AG09319 (cell line): ENCODE data around the gene MAML3.

ENCODE experiments used
- DNase-seq: peaks from one replicate; pipeline ENCODE4 v3.0.0-alpha.2; 2010; ENCODE audit warnings: low read depth; ENCODE audit errors: extremely low read depth
- CTCF ChIP-seq: IDR thresholded peaks from 2 replicates; pipeline ENCODE4 v1.5.1; 2011; ENCODE audit warnings: low read depth, mild to moderate bottlenecking, inconsistent platforms, low read length, moderate library complexity

MAML3 gene

GRCh38 chr4:139767168-139767567 is 386.8 kb downstream of the MAML3 start:
- DNase-seq: peak; percentile 40
- no peak for TF ChIP-seq CTCF

GRCh38 chr4:139764686-139765310 is 389.2 kb downstream of the MAML3 start:
- no peak for DNase-seq
- TF ChIP-seq CTCF: no peak

GRCh38 chr4:139764182-139764581 is 389.8 kb downstream of the MAML3 start:
- no peak for DNase-seq
- TF ChIP-seq CTCF: no peak

GRCh38 chr4:139763672-139764071 is 390.3 kb downstream of the MAML3 start:
- no peak for DNase-seq
- TF ChIP-seq CTCF: no peak

GRCh38 chr4:139763205-139763604 is 390.8 kb downstream of the MAML3 start:
- TF ChIP-seq CTCF: no peak
- no peak for DNase-seq

- TF ChIP-seq CTCF: no peak
- DNase-seq: no peak
These were observed 391.3 kb downstream of the MAML3 start for GRCh38 chr4:139762720-139763119.

GRCh38 chr4:139761461-139761860 is 392.5 kb downstream of the MAML3 start:
- no peak for DNase-seq
- TF ChIP-seq CTCF: peak; percentile 8
